Esophagus squamous epithelium (tissue), 4 donors: ENCODE data around the gene ITPK1.
"Not testable (repeated sequence)": the region's sequence is repeated elsewhere in the genome, so short reads cannot be mapped to it uniquely, and the experiment has no call there.

Experiments used
- POLR2A ChIP-seq, 4 donors: fragments of 450-650 bp; IDR thresholded peaks; one replicate each; pipeline ENCODE4 v1.6.1; 2017; ENCODE audit warnings: antibody characterized with exemption in 4 of 4, mild to moderate bottlenecking in 4 of 4, moderate library complexity in 3 of 4
- TF ChIP-seq, protein P1 (sequence below), 6 experiments: fragments of 450-650 bp in 4 of 6; fragments of 200-600 bp in 2 of 6; sonication (generic) in 2 of 6; IDR thresholded peaks; one replicate each; pipeline ENCODE4 v1.5.1; 2016 to 2019; ENCODE audit warnings: antibody characterized with exemption in 6 of 6, mild to moderate bottlenecking in 4 of 6, moderate library complexity in 4 of 6

- not testable (repeated sequence) for TF ChIP-seq POLR2A (IDR thresholded peaks at IDR 0.05)
- TF ChIP-seq, protein P1, sequence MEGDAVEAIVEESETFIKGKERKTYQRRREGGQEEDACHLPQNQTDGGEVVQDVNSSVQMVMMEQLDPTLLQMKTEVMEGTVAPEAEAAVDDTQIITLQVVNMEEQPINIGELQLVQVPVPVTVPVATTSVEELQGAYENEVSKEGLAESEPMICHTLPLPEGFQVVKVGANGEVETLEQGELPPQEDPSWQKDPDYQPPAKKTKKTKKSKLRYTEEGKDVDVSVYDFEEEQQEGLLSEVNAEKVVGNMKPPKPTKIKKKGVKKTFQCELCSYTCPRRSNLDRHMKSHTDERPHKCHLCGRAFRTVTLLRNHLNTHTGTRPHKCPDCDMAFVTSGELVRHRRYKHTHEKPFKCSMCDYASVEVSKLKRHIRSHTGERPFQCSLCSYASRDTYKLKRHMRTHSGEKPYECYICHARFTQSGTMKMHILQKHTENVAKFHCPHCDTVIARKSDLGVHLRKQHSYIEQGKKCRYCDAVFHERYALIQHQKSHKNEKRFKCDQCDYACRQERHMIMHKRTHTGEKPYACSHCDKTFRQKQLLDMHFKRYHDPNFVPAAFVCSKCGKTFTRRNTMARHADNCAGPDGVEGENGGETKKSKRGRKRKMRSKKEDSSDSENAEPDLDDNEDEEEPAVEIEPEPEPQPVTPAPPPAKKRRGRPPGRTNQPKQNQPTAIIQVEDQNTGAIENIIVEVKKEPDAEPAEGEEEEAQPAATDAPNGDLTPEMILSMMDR (IDR thresholded peaks at IDR 0.05): not testable (repeated sequence)
Measured at GRCh38 chr14:93105856-93106255, 9.9 kb downstream of the ITPK1 start.
